ENCODE data around the gene ASIC5.
"Not testable (repeated sequence)": the region's sequence is repeated elsewhere in the genome, so short reads cannot be mapped to it uniquely, and the experiment has no call there.

ASIC5 gene, protein sequence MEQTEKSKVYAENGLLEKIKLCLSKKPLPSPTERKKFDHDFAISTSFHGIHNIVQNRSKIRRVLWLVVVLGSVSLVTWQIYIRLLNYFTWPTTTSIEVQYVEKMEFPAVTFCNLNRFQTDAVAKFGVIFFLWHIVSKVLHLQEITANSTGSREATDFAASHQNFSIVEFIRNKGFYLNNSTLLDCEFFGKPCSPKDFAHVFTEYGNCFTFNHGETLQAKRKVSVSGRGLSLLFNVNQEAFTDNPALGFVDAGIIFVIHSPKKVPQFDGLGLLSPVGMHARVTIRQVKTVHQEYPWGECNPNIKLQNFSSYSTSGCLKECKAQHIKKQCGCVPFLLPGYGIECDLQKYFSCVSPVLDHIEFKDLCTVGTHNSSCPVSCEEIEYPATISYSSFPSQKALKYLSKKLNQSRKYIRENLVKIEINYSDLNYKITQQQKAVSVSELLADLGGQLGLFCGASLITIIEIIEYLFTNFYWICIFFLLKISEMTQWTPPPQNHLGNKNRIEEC

DNA sequence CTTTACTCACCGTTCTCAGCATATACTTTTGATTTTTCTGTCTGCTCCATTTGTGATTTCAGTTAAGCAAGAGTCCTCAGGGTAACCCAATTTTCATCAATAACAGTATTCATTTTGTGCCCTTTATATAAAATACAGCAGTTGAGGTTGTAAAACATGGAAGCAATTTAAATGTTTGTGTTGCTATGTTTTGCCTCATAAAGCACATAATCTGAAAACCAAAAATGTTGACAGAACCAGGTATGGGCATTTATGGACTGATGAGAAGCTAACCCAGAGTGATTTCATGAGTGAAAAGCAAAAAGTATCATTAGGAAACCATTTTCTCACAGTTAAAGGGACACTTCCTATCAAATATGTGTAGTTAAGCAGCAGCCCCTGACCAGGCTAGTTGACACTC is at the start of gene ASIC5:
ASIC5 (minus strand) TSS at position 101 of the 400 bp plus-strand sequence; CDS start at position 50, 51 bp downstream.
- DNase-seq = no peak

DNA sequence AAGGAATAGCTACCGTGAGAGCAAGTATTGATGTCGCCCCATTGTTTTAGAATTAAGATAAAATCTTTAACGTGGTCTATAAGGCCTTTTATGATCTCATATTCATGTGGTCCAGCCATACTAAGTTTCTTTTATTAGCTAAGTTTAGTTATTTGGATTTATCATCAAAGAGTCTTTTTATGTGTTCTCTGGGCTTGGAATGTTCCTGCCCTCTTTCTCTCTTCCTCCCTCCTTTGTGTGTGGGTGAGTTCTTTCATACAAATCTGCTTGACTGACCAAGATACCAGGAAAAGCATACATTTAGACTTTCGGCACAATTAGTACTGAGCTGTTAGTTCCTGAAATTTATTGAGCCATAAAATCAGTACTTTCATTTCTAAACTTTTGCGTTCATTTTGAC is 48.7 kb upstream of the ASIC5 start:
- DNase-seq = no peak

DNA sequence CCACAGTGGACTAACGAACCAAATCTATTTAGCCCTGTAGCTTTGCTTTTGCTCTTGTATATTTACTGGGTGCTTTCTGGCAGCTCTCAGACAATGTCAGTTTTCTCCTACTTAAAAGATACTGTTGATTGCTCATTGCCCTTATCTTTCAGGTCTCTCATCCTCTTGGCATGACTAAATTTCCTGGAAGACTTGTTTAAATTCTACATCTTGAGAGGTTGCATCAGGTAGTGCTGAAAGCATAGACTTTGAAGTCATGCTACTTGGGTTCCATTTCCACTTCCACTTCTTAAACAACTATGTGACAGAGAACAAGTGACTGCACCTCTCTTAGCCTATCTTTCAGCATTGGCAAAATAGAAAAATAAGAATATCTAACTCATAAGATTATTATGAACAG is 45.8 kb upstream of the ASIC5 start:
- DNase-seq = no peak

DNA sequence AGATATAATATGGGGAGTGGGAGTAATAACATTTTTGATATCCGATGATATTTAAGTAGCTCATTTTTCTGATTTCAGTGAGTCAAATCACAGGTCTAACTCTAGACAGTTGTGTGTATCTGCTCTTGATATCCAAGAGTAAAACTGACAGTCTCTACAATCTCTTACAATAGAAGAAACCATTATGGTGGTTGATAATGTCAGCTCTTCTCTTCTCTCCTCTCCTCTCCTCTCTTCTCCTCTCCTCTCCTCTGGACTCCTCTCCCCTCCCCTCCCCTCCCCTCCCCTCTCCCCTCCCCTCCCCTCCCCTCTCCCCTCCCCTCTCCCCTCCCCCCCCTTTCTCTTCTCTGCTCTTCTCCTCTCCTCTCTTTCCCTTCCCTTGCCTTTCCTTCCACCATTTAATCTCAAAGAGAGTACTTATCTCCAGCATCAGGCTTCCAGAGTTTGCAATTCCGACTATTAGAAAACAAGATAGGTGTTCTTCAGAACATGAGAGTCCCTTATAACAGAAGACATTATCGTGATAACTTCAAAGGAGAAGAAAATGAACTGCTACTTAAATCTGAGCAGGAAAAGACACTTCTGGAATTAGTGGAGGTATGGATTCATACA is 43.6 kb upstream of the ASIC5 start:
- no peak for DNase-seq

DNA sequence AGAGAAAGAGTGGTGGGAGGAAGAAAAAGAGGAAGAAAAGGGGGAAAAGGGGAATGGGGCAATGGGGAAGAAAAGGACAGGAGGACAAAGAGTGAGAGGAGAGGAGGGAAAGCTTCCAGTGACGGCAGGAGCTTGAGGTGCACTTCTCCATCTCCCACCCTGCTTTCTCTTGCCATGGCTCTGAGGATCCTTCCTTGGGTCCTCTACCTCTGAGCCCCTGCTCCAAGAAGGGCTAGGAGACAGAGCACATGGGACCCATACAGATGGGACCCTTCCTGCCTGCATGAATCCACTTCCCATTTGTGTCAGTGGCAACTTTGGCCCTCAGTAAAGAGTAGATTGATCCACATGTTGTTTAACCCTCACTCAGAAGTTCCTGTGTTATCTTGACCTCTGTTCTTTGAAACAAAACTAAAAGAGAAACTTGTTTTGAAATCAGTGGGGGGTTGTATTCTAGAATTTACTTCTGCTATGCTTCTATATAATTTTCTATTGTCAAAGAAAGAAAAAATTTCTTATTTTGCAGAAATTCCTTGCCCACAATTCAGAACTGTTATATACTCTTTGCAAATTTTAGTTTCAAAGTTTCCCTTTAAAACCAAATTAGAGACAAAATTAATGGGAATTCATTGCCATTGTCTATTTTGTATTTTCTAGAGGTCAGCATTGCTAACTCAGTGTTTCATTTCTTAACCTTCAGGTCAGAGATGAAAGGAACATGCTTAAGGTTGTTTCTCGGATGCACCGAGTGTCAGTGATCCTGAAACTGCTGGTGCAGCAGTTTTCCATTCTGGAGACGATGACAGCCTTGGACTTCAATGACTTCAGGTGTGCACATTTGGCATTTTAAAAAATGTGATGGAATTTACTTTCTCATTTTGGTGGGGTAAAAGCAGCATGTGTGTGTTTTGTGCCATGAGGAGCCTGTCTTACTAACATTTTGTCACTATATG is 42.4 kb upstream of the ASIC5 start:
- no peak for DNase-seq

DNA sequence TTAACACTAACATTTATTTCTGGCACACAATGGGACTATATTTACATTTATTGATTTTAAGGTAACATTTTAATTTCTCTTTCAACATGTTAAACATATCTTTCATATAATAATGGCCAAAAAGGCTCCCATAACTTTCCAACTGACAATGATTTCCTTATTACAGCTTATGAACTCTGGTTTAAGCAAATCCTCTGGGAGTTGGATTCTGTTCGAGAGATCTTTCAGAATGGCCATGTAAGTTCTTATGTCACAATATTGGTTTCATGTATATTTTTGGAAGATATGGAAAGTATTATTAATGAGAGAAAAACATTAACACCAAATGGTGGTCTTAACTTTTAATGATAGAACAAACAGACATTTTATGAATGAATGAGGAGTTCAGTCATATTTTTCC is 41.5 kb upstream of the ASIC5 start:
- DNase-seq = no peak

DNA sequence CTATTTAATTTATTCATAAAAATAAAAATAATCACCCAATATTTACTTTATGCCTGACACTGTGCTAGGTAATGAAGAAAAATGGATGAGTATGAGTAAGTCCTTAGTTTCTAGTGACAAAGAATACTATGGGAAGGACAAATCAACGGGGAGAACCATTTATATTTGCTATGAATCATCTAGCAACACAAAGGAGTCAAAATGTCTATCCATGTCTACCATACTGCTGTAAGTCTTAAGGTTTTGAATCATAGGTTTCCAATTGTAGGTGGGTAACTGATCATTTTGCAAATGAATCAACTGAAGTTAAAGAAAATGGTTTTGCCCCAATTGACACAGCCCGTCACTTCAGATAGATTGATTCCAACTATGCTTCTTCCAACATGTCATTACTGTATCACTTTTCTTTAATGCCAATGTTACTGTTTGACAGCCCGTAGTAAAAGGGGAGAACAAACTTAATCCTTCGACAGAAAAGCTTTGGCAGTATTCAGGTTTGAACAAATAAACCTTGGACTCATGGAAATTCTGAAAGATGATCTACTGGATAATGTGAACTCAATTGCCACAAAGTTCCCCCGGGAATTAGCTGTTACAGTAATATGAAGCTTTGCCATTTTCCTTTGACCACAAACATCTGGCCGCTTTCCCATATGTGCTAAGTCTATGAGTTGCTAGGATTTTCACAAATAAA is 40.6 kb upstream of the ASIC5 start:
- no peak for DNase-seq

DNA sequence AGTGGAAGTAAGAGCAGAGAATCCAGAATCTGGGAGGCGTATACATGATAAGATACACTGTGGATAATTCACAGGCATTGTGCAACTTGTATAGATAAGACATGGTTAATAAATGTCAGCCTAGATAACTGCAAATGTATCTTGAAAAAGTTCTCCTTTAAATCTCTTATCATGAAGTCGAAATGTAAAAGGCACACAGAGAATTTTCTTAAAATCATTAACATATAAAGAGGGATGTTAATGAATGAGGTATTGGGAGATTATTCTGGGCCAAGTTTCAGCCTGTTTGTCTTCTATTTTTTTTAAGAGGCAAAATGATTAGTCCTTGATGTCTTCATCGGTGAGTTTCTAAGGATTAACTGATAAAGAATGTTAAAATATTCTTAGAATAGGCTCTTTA is 38.3 kb upstream of the ASIC5 start:
- no peak for DNase-seq

DNA sequence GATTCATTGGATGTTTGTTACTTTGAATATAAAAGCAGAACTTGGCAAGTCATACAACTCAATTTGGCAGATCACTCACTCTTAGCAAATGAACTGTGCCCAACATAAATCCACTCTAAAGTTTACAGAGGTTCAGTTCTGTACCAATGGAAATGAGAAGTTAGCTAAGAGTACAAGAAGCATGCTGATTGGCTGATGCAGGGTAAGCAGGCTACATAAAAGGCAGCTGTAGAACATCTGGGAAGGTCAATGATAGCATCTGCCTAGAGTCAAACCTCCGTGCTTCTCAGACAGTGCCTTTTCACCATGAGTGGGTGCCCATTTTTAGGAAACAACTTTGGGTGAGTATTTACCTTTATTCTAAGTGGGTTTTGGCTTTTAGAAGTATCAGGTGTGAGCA is 37.4 kb upstream of the ASIC5 start, which contains the start of gene TDO2:
TDO2 (plus strand) TSS at position 244 of the 400 bp plus-strand sequence; CDS start at position 307, 63 bp downstream.
- DNase-seq = no peak

DNA sequence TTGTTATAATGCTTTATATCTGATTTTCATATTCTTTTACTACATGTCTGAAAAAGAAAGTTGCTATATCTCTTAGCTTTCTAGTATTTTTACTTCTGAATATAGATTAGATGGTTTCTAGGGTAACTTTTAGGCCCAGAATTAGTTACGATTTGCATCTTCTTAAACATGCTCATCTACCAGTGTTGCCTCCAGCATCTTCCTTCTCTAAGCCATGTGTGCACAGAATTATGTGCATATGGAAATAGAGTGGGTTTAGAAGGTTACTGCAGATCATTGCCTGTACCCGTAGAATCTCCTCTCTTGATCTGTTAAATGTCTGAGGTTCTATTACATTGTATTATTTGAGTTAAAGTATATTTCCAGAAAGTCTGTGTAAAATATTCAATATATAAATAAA is 34.9 kb upstream of the ASIC5 start:
- no peak for DNase-seq

DNA sequence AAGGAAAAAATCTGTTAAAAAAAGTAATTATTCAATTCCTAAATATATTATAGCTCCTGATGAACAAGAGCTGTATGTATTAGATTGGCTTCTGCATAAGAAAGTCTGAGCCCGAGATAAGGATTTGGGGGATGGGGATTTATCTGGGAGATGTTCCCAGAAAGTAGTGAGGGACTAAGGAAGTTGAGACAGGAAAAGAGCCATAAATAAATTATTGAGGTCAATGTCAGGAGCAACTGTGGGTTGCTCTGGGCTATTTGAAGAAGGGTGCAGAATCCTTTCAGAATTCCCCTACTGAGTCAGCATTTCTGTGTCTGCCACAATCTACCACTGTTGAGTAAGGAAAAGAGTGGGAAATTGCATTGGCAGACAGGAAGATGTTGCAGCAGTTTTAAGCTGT is 34.3 kb upstream of the ASIC5 start:
- no peak for DNase-seq

DNA sequence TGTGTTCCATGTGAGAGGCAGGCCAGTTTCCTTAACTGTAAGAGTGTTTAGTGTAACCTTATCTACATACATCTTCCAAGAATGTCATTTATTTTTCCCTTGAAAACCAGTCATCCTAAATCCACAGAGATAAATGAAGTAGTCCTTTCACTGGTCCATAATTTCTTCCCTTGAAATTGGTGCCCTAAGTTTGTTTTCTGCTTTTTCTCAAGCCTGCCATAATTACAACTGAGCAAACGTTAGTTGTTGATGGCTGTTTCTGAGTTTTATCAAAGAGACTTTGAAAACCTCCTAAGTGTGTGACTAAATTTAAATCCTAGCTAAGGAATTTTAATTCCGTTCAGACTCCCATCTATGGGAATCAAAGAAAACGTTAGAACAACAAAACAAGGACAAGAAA is 33.8 kb upstream of the ASIC5 start:
- no peak for DNase-seq

DNA sequence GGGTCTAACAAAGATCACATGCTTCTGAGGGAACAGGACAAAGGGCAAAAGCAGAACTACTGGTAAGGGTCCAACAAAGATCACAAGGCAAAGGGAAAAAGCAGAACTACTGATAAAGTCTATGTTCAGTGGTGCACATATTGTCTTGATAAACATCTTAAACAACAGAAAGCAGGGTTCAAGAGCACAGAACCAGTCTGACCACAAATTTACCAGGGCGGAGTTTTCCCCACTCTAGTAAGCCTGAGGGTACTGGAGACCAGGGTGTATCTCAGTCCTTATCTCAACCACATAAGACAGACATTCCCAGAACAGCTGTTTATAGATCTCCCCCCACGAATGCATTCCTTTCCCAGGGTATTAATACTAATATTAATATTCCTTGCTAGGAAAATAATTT is 32.3 kb upstream of the ASIC5 start:
- DNase-seq = not testable (repeated sequence)

DNA sequence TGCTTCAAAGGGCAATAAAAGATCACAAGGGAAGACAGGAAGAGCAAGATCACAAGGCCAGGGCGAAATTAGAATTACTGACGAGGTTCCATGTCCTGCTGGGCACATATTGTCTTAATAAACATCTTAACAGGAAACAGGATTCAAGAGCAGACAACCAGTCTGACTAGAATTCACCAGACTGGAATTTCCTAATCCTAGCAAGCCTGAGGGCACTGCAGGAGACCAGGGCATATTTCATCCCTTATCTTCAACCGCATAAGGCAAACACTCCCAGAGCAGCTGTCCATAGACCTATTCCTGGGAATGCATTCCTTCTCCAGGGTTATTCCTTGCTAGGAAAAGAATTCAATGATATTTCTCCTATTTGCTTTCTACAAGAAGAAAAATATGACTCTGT is 25.0 kb upstream of the ASIC5 start:
- no peak for DNase-seq

DNA sequence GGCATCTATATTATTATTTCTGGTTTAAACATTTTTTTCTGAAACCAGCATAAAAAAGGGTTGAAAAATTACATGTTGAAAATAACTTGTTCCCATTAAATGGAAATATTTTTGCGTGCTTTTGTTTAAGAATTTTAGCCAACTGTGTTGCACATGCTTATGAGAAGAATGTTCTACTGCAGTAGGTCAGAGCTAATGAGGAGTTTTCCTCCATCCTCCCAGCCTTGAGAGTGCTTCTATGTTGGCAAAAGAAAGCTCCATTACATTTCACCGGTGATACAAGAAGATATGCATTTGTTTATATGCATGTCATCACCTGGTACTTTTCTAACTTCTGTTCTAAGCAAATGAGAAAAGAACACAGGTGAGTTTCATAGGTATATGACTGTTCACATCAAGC is 23.9 kb upstream of the ASIC5 start:
- no peak for DNase-seq

DNA sequence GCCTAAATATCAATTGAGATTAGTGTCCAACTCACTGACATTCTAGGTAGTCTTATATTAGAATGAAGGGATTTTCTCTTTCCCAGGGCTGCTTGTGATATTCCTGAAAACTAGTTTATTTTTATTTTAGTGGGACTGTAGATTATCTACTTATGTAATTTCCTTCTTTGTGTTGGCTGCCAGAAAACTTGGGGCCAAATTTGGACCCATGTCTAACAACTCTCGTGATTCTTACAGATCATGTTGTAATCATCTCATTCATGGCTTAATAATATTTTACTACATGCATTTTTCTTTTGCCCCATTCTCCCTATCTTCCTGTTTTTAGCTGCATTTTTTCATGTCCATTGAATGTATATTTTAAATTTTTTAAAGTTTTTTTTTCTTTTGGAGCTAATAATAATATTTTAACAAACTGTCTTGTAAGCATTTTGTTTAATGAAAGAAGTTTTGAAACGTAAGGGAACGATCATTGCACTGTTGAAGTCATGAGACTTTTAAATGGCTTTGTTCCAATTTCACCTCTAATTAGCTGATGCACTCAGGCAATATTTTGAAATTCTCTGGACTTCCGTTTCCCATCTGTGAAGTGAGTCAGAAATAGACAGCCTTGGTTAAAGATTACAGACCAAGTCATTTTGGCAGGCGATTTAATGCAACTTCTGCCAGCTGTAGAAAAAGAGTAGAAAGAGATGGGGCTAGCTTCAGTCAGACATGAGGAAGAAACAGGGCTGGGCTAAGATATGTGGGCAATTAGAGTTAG is 23.1 kb upstream of the ASIC5 start:
- no peak for DNase-seq

DNA sequence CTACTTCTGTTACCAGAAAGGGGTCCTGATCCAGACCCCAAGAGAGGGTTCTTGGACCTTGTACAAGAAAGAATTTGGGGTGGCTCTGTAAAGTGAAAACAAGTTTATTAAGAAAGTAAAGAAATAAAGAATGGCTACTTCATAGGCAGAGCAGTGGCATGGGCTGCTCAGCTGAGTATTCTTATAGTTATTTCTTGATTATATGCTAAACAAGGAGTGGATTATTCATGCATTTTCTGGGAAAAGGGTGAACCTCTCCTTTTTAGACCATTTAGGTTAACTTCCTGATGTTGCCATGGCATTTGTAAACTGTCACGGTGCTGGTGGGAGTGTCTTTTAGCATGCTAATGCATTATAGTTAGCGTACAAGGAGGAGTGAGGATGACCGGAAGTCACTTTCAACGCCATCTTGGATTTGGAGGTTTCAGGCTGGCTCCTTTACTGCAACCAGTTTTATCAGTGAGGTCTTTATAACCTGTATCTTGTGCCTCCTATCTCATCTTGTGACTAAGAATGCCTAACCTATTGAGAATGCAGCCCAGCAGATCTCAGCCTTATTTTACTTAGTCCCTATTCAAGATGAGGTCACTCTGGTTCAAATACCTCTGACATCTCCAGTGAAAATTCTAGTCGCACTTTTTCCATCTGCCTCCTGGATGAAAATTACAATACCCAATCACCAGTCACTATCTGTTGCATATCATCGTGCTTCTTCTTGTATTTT is 21.9 kb upstream of the ASIC5 start:
- no peak for DNase-seq

DNA sequence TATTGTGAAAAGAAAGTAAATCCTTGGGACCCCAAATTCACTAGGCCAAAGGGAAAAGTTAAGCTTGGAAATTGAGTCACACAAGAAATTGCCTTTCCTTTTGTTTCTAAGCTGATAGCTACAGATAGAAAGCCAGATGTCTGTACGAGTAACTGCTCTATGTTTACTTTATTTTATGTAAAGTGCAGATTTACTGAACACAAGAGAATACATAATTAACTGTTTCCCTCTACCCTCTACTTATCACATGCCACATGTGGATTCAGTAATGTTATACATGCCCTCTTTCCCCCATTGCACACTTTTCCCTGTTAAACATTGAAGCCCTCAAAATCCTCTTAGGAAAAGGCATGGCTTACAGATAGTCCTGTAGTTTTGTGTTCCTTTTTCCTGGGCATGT is 21.0 kb upstream of the ASIC5 start:
- no peak for DNase-seq

DNA sequence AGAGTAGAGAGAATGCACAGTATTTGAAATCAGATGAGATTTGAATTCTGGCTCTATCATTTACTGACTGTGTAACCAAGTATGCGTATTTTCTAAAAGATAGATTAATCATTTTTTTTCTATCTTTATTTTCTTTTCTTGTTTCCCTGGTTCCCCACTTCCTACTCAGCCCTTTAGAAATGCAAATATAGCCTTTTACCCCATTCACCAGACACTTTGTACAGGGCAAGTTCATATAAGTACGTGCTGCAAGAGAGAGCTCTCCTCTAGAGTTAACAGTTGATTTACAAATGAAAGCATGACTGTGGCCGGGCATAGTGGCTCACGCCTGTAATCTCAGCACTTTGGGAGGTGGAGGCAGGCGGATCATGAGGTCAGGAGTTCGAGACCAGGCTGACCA is 19.6 kb upstream of the ASIC5 start:
- no peak for DNase-seq

DNA sequence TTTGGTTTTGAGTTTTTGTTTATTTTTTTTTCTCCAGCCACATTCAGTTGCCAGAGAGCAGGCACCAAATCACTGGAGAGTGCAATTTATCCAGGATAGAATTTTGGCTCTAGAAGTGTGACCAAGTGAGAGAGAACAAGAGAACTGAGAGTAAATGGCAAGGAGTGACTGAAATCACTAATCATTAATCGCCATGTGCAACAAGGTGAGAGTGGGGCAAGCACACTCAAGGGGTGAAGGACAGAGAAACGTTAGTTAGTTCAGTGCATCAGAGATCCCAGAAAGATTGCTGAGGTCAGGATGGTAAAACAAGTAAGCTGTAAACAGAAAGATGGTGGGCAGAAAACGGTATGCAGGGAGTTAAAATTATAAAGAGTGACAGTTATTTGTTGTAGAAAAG is 17.8 kb upstream of the ASIC5 start:
- no peak for DNase-seq

DNA sequence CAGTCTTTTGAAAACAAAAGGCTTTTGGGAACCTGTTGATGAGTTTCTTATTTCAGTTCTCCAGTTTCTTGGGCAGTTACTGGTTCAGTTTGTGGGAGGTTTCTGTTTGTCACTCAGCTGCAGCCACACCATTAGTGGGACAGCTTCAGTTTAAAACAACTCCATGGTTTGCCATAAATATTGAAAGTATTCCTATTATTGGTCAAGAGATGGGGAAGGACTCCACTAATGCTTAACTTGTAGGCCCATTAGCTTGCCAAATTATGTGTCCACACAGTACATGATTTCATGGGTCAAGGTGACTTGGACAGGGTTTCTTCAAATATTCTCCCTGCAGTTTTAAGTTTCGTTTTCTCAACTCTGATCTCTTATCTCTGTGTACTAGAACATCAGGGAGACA is 15.5 kb upstream of the ASIC5 start:
- DNase-seq = no peak

All from NCI-H345 (cell line).